ENCODE data around the gene IL34.

Gene IL34

GRCh38 chr16:70649300-70649699, 2.9 kb downstream of the IL34 start:
- no peak overlapping the region for H2AFZ ChIP-seq (ENCODE audit: low read depth, low read length)
- DNase-seq: no peak
- peak overlapping the region in 1 of 2 experiments; percentile 35 for H2BK12ac ChIP-seq (ENCODE audit: low read length in 2 of 2)
- no peak overlapping the region for H2BK5ac ChIP-seq (ENCODE audit: low read depth, low read length, poor library complexity, severe bottlenecking)
- no peak overlapping the region for H3K14ac ChIP-seq (ENCODE audit: low read length in 2 of 2)
- H3K9me3 ChIP-seq (ENCODE audit: control insufficient read depth, low read length): no peaks in the 10 kb centered on the region
- H3K79me1 ChIP-seq (replicated peaks; ENCODE audit: low read length, poor library complexity, severe bottlenecking): no peaks in the 10 kb centered on the region
- no peaks in the 10 kb centered on the region for H3K36me3 ChIP-seq (ENCODE audit: control insufficient read depth in 1 of 2, insufficient read depth in 2 of 2, low read depth in 1 of 2, low read length in 2 of 2)
- no peak overlapping the region for H3K9ac ChIP-seq (ENCODE audit: low read length)
- H2BK120ac ChIP-seq (ENCODE audit: low read depth, low read length): no peak overlapping the region
- no peak overlapping the region for H3K23ac ChIP-seq (ENCODE audit: low read length in 2 of 2)
- H4K8ac ChIP-seq (ENCODE audit: low read length): no peak overlapping the region
- no peak overlapping the region for H3K18ac ChIP-seq (ENCODE audit: low read depth in 1 of 2, low read length in 2 of 2)
- no peak overlapping the region for H3K4me2 ChIP-seq (ENCODE audit: low read length, poor library complexity, severe bottlenecking)
- 98% methylated on average over 6 of the region's 7 CpGs for WGBS
- no peak overlapping the region for H2AK5ac ChIP-seq (ENCODE audit: low read length, severe bottlenecking)
- no peaks in the 10 kb centered on the region for H3K27me3 ChIP-seq (ENCODE audit: control insufficient read depth in 1 of 2, insufficient read depth in 1 of 2, low read length in 2 of 2)
- no peak overlapping the region for H3K27ac ChIP-seq (ENCODE audit: low read length, poor library complexity, severe bottlenecking)
- H3K4me3 ChIP-seq (ENCODE audit: insufficient read depth in 1 of 2, low read depth in 1 of 2, low read length in 2 of 2): no peak overlapping the region
- no peak overlapping the region for H4K91ac ChIP-seq (ENCODE audit: low read length)
- no peak overlapping the region for H3K4ac ChIP-seq (ENCODE audit: low read depth in 1 of 2, low read length in 2 of 2)
- peaks cover 9% of the 10 kb centered on the region for H3K4me1 ChIP-seq (ENCODE audit: control insufficient read depth, insufficient read depth, low read depth, low read length)
- H2BK15ac ChIP-seq (ENCODE audit: low read depth, poor library complexity, severe bottlenecking): no peak overlapping the region

- Histone ChIP-seq H2BK12ac (ENCODE audit: low read length in 2 of 2) (no peak overlapping the region), H4K91ac (ENCODE audit: low read length) (no peak overlapping the region), H3K27ac (ENCODE audit: low read length, poor library complexity, severe bottlenecking) (no peak overlapping the region), H2BK120ac (ENCODE audit: low read depth, low read length) (no peak overlapping the region), H3K14ac (ENCODE audit: low read length in 2 of 2) (no peak overlapping the region), H3K27me3 (ENCODE audit: control insufficient read depth in 1 of 2, insufficient read depth in 1 of 2, low read length in 2 of 2) (no peaks in the 10 kb centered on the region), H2BK15ac (ENCODE audit: low read depth, poor library complexity, severe bottlenecking) (no peak overlapping the region), H3K18ac (ENCODE audit: low read depth in 1 of 2, low read length in 2 of 2) (no peak overlapping the region), H2BK5ac (ENCODE audit: low read depth, low read length, poor library complexity, severe bottlenecking) (no peak overlapping the region), H3K23ac (ENCODE audit: low read length in 2 of 2) (no peak overlapping the region), H3K9ac (ENCODE audit: low read length) (no peak overlapping the region), H3K9me3 (ENCODE audit: control insufficient read depth, low read length) (no peaks in the 10 kb centered on the region), H4K8ac (ENCODE audit: low read length) (no peak overlapping the region), H3K4me2 (ENCODE audit: low read length, poor library complexity, severe bottlenecking) (no peak overlapping the region), H2AK5ac (ENCODE audit: low read length, severe bottlenecking) (no peak overlapping the region), H3K4me1 (ENCODE audit: control insufficient read depth, insufficient read depth, low read depth, low read length) (peaks cover 9% of the 10 kb centered on the region), H3K36me3 (ENCODE audit: control insufficient read depth in 1 of 2, insufficient read depth in 2 of 2, low read depth in 1 of 2, low read length in 2 of 2) (no peaks in the 10 kb centered on the region), H3K4me3 (ENCODE audit: insufficient read depth in 1 of 2, low read depth in 1 of 2, low read length in 2 of 2) (no peak overlapping the region), H3K4ac (ENCODE audit: low read depth in 1 of 2, low read length in 2 of 2) (no peak overlapping the region), H3K79me1 (replicated peaks; ENCODE audit: low read length, poor library complexity, severe bottlenecking) (no peaks in the 10 kb centered on the region), H2AFZ (ENCODE audit: low read depth, low read length) (no peak overlapping the region)
- WGBS: 84% methylated on average over 4 of the region's 4 CpGs
- no peak for DNase-seq
Observed at GRCh38 chr16:70650216-70650615, 3.9 kb downstream of the IL34 start.

- H2BK5ac ChIP-seq (ENCODE audit: low read depth, low read length, poor library complexity, severe bottlenecking): no peak overlapping the region
- H2BK15ac ChIP-seq (ENCODE audit: low read depth, poor library complexity, severe bottlenecking): no peak overlapping the region
- H3K18ac ChIP-seq (ENCODE audit: low read depth in 1 of 2, low read length in 2 of 2): peak overlapping the region; percentile 18 to 53
- H3K23ac ChIP-seq (ENCODE audit: low read length in 2 of 2): no peak overlapping the region
- H2BK120ac ChIP-seq (ENCODE audit: low read depth, low read length): peak overlapping the region; percentile 15
- no peaks in the 10 kb centered on the region for H3K79me1 ChIP-seq (replicated peaks; ENCODE audit: low read length, poor library complexity, severe bottlenecking)
- no peak overlapping the region for H3K27ac ChIP-seq (ENCODE audit: low read length, poor library complexity, severe bottlenecking)
- no peak overlapping the region for H3K4me3 ChIP-seq (ENCODE audit: insufficient read depth in 1 of 2, low read depth in 1 of 2, low read length in 2 of 2)
- peak overlapping the region; percentile 61 for H4K8ac ChIP-seq (ENCODE audit: low read length)
- peak overlapping the region; percentile 59 to 69 for H2BK12ac ChIP-seq (ENCODE audit: low read length in 2 of 2)
- H3K4ac ChIP-seq (ENCODE audit: low read depth in 1 of 2, low read length in 2 of 2): no peak overlapping the region
- WGBS: 86% methylated on average over 3 of the region's 3 CpGs
- peak overlapping the region in 1 of 2 experiments; percentile 82 for H3K14ac ChIP-seq (ENCODE audit: low read length in 2 of 2)
- H3K4me1 ChIP-seq (ENCODE audit: control insufficient read depth, insufficient read depth, low read depth, low read length): peaks cover 9% of the 10 kb centered on the region
- no peaks in the 10 kb centered on the region for H3K9me3 ChIP-seq (ENCODE audit: control insufficient read depth, low read length)
- H3K36me3 ChIP-seq (ENCODE audit: control insufficient read depth in 1 of 2, insufficient read depth in 2 of 2, low read depth in 1 of 2, low read length in 2 of 2): no peaks in the 10 kb centered on the region
- peak overlapping the region; percentile 50 for H2AK5ac ChIP-seq (ENCODE audit: low read length, severe bottlenecking)
- no peak overlapping the region for H3K9ac ChIP-seq (ENCODE audit: low read length)
- H4K91ac ChIP-seq (ENCODE audit: low read length): peak overlapping the region; percentile 64
- H3K4me2 ChIP-seq (ENCODE audit: low read length, poor library complexity, severe bottlenecking): no peak overlapping the region
- no peak overlapping the region for H2AFZ ChIP-seq (ENCODE audit: low read depth, low read length)
- peak; percentile 29 for DNase-seq
- H3K27me3 ChIP-seq (ENCODE audit: control insufficient read depth in 1 of 2, insufficient read depth in 1 of 2, low read length in 2 of 2): no peaks in the 10 kb centered on the region
Observed at GRCh38 chr16:70651524-70651923, 5.2 kb downstream of the IL34 start.

GRCh38 chr16:70652322-70652721, 6.0 kb downstream of the IL34 start:
- H4K91ac ChIP-seq (ENCODE audit: low read length): no peak overlapping the region
- H3K18ac ChIP-seq (ENCODE audit: low read depth in 1 of 2, low read length in 2 of 2): no peak overlapping the region
- peak overlapping the region; percentile 42 for H3K9ac ChIP-seq (ENCODE audit: low read length)
- H3K9me3 ChIP-seq (ENCODE audit: control insufficient read depth, low read length): no peaks in the 10 kb centered on the region
- H3K4me2 ChIP-seq (ENCODE audit: low read length, poor library complexity, severe bottlenecking): no peak overlapping the region
- H2BK12ac ChIP-seq (ENCODE audit: low read length in 2 of 2): no peak overlapping the region
- no peak overlapping the region for H2AFZ ChIP-seq (ENCODE audit: low read depth, low read length)
- no peak overlapping the region for H3K14ac ChIP-seq (ENCODE audit: low read length in 2 of 2)
- no peak overlapping the region for H3K4me3 ChIP-seq (ENCODE audit: insufficient read depth in 1 of 2, low read depth in 1 of 2, low read length in 2 of 2)
- no peak overlapping the region for H2BK15ac ChIP-seq (ENCODE audit: low read depth, poor library complexity, severe bottlenecking)
- no peak overlapping the region for H3K27ac ChIP-seq (ENCODE audit: low read length, poor library complexity, severe bottlenecking)
- H3K4me1 ChIP-seq (ENCODE audit: control insufficient read depth, insufficient read depth, low read depth, low read length): peaks cover 7% of the 10 kb centered on the region
- WGBS: no CpG with 5 or more reads among the region's 2 CpGs
- no peak overlapping the region for H3K4ac ChIP-seq (ENCODE audit: low read depth in 1 of 2, low read length in 2 of 2)
- no peak overlapping the region for H2AK5ac ChIP-seq (ENCODE audit: low read length, severe bottlenecking)
- H3K23ac ChIP-seq (ENCODE audit: low read length in 2 of 2): no peak overlapping the region
- H2BK5ac ChIP-seq (ENCODE audit: low read depth, low read length, poor library complexity, severe bottlenecking): no peak overlapping the region
- no peaks in the 10 kb centered on the region for H3K27me3 ChIP-seq (ENCODE audit: control insufficient read depth in 1 of 2, insufficient read depth in 1 of 2, low read length in 2 of 2)
- DNase-seq: no peak
- no peak overlapping the region for H2BK120ac ChIP-seq (ENCODE audit: low read depth, low read length)
- H3K36me3 ChIP-seq (ENCODE audit: control insufficient read depth in 1 of 2, insufficient read depth in 2 of 2, low read depth in 1 of 2, low read length in 2 of 2): no peaks in the 10 kb centered on the region
- H3K79me1 ChIP-seq (replicated peaks; ENCODE audit: low read length, poor library complexity, severe bottlenecking): no peaks in the 10 kb centered on the region
- no peak overlapping the region for H4K8ac ChIP-seq (ENCODE audit: low read length)

Data from mesenchymal stem cell (in vitro differentiated cells and primary cell).